Smooth muscle cell (in vitro differentiated cells): ENCODE results near the gene IBTK. TPM values are rescaled to one million over a fixed set of nuclear protein-coding genes. Genes with fewer than 3 reads are reported as not detected.

Source experiments
- DNase-seq: peaks from one replicate; lab custom pipeline; 2025; ENCODE audit not compliant: unreplicated experiment; lab: John Stamatoyannopoulos, UW
- H2AFZ ChIP-seq: fragments of 200-600 bp; sonication (generic); 2 replicates; pipeline ENCODE4 v1.6.0; 2016; ENCODE audit warnings: antibody characterized with exemption, low read depth, mild to moderate bottlenecking
- H3F3A ChIP-seq: fragments of 200-600 bp; sonication (generic); 2 replicates; pipeline ENCODE4 v1.6.0; 2017; ENCODE audit warnings: antibody characterized with exemption, low read depth
- H3K27ac ChIP-seq: fragments of 200-600 bp; sonication (generic); 2 replicates; pipeline ENCODE4 v1.5.1; 2016; ENCODE audit warnings: low read depth, mild to moderate bottlenecking
- H3K27me3 ChIP-seq: fragments of 200-600 bp; sonication (generic); 2 replicates; pipeline ENCODE4 v1.6.1; 2016; ENCODE audit warnings: low read depth, mild to moderate bottlenecking
- H3K36me3 ChIP-seq: fragments of 200-600 bp; sonication (generic); 2 replicates; pipeline ENCODE4 v1.5.1; 2016; ENCODE audit warnings: low read depth
- H3K4me1 ChIP-seq: fragments of 200-600 bp; sonication (generic); 2 replicates; pipeline ENCODE4 v1.5.1; 2016; ENCODE audit warnings: low read depth
- H3K4me2 ChIP-seq: fragments of 200-600 bp; sonication (generic); 2 replicates; pipeline ENCODE4 v1.6.0; 2016; ENCODE audit warnings: mild to moderate bottlenecking
- H3K4me3 ChIP-seq: fragments of 200-600 bp; sonication (generic); 2 replicates; pipeline ENCODE4 v1.5.1; 2016; ENCODE audit warnings: mild to moderate bottlenecking
- H3K79me2 ChIP-seq: fragments of 200-600 bp; sonication (generic); 2 replicates; pipeline ENCODE4 v1.6.0; 2016; ENCODE audit warnings: low read depth, mild to moderate bottlenecking
- H3K9ac ChIP-seq: fragments of 200-600 bp; sonication (generic); 2 replicates; pipeline ENCODE4 v1.6.0; 2016; ENCODE audit warnings: low read depth
- H3K9me3 ChIP-seq: fragments of 200-600 bp; sonication (generic); replicated peaks from 2 replicates; pipeline ENCODE4 v1.5.1; 2016; ENCODE audit warnings: low read depth
- H4K20me1 ChIP-seq: fragments of 200-600 bp; sonication (generic); 2 replicates; pipeline ENCODE4 v1.6.0; 2016; ENCODE audit warnings: low read depth
- CTCF ChIP-seq: fragments of 200-600 bp; sonication (generic); IDR thresholded peaks from 2 replicates; pipeline ENCODE4 v1.5.1; 2017; ENCODE audit warnings: borderline replicate concordance, mild to moderate bottlenecking, antibody characterized with exemption; ENCODE audit not compliant: insufficient read depth, poor library complexity, severe bottlenecking
- WGBS: methylation state at CpG from one replicate; pipeline ENCODE4 v1.1.7; 2016; ENCODE audit warnings: low lambda C conversion rate; 5-methylcytosine and 5-hydroxymethylcytosine counted together
- polyA plus RNA-seq: library from polyadenylated mRNA; unstranded; fragments of >200 nt; fragmentation: Nextera tagmentation; extraction: Ambion mirVana; gene quantifications from 2 replicates; pipeline ENCODE4 v1.2.1, GENCODE V29; 2016
- total RNA-seq: library from RNA; depleted of rRNA; stranded (reverse); fragments of >200 nt; gene quantifications from 2 replicates; pipeline ENCODE4 v1.2.3, GENCODE V29; 2014

The IBTK gene
- total and polyA plus RNA-seq, 2 experiments from 2014 or later = 21.6 to 50.7 TPM

GRCh38 chr6:82277686-82278085 is 30.1 kb upstream of the IBTK start:
- no peak for TF ChIP-seq CTCF
- H3K79me2 ChIP-seq = no peaks in the 10 kb centered on the region

DNA sequence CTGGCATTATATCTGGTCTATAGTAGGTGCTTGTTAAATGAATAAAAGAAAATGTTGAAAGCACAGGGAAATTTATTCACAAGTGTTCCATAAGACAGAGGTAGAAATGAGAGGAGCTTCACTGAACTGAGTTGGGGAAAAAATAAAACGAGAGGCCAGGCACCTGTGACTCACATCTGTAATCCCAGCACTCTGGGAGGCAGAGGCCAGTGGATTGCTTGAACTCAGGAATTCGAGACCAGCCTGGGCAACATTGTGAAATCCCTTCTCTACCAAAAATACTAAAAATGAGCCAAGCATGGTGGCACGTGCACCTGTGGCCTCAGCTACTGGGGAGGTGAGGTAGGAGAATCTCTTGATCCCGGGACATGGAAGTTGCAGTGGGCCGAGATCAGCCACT is 28.1 kb upstream of the IBTK start:
- no peaks in the 10 kb centered on the region for H4K20me1 ChIP-seq
- no peaks in the 10 kb centered on the region for H3F3A ChIP-seq
- H3K4me1 ChIP-seq = peaks cover 7% of the 10 kb centered on the region
- H3K4me3 ChIP-seq = no peak overlapping the region
- H3K4me2 ChIP-seq = no peak overlapping the region
- H3K79me2 ChIP-seq = no peaks in the 10 kb centered on the region
- H2AFZ ChIP-seq = no peak overlapping the region
- no peaks in the 10 kb centered on the region for H3K9me3 ChIP-seq
- H3K36me3 ChIP-seq = no peaks in the 10 kb centered on the region
- no peak overlapping the region for H3K27ac ChIP-seq
- no peaks in the 10 kb centered on the region for H3K27me3 ChIP-seq
- H3K9ac ChIP-seq = no peak overlapping the region
- DNase-seq = no peak
- TF ChIP-seq CTCF = no peak
- 78% methylated on average over 5 of the region's 5 CpGs for WGBS

More at GRCh38 chr6:82277686-82278085, 30.1 kb upstream of the IBTK start:
- no peak overlapping the region for H3K9ac ChIP-seq
- no peak overlapping the region for H2AFZ ChIP-seq
- no peaks in the 10 kb centered on the region for H3K36me3 ChIP-seq
- no peak for DNase-seq
- no peaks in the 10 kb centered on the region for H3K9me3 ChIP-seq
- H3K27me3 ChIP-seq = no peaks in the 10 kb centered on the region
- no peak overlapping the region for H3K4me3 ChIP-seq
- H3F3A ChIP-seq = no peaks in the 10 kb centered on the region
- H3K4me2 ChIP-seq = no peak overlapping the region
- H3K27ac ChIP-seq = no peak overlapping the region
- H4K20me1 ChIP-seq = no peaks in the 10 kb centered on the region
- H3K4me1 ChIP-seq = no peaks in the 10 kb centered on the region

DNA sequence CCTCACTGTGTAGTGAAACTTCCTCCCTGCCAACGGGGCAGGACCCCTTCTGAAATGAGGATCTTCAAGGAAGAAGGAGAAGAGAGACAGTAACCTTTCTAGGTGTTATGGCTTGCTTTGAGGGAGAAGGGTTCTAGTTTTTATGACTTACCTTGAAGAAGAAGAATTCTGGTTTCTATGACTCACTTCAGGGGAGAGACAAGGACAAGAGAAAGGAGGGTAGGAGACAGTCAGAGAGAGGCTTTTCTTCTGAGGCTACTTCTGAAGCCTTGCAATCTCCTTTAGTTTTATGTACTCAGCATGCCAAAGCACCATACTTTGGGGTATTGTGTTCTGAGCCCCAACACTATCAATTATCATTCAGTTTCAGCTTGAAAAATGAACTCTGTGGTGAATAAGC is 25.8 kb upstream of the IBTK start:
- no peaks in the 10 kb centered on the region for H3K27me3 ChIP-seq
- no peaks in the 10 kb centered on the region for H4K20me1 ChIP-seq
- no peak overlapping the region for H2AFZ ChIP-seq
- H3K36me3 ChIP-seq = no peaks in the 10 kb centered on the region
- WGBS = 83% methylated on average over 1 of the region's 1 CpG
- H3K4me1 ChIP-seq = peaks cover 7% of the 10 kb centered on the region
- no peak overlapping the region for H3K4me3 ChIP-seq
- no peak overlapping the region for H3K4me2 ChIP-seq
- H3K79me2 ChIP-seq = no peaks in the 10 kb centered on the region
- H3K27ac ChIP-seq = no peak overlapping the region
- no peak for DNase-seq
- no peak for TF ChIP-seq CTCF
- no peaks in the 10 kb centered on the region for H3K9me3 ChIP-seq
- no peaks in the 10 kb centered on the region for H3F3A ChIP-seq
- H3K9ac ChIP-seq = no peak overlapping the region

- no peaks in the 10 kb centered on the region for H3F3A ChIP-seq
- peaks cover 7% of the 10 kb centered on the region for H3K4me1 ChIP-seq
- peak; percentile 72 for TF ChIP-seq CTCF
- H3K79me2 ChIP-seq = no peaks in the 10 kb centered on the region
- no peaks in the 10 kb centered on the region for H3K36me3 ChIP-seq
- H3K4me2 ChIP-seq = no peak overlapping the region
- no peak overlapping the region for H3K4me3 ChIP-seq
- no peaks in the 10 kb centered on the region for H3K9me3 ChIP-seq
- no peak overlapping the region for H2AFZ ChIP-seq
- WGBS = 76% methylated on average over 6 of the region's 6 CpGs
- H3K27ac ChIP-seq = no peak overlapping the region
- H3K9ac ChIP-seq = no peak overlapping the region
- H3K27me3 ChIP-seq = no peaks in the 10 kb centered on the region
- no peak for DNase-seq
- no peaks in the 10 kb centered on the region for H4K20me1 ChIP-seq
Measured at GRCh38 chr6:82270881-82271635, 23.5 kb upstream of the IBTK start.
